ENCODE data around the gene GAB2.

GRCh38 chr11:78313181-78313795 lies 104.3 kb downstream of the GAB2 start:
- TF ChIP-seq CHD4 (IDR thresholded peaks at IDR 0.05; ENCODE audit: borderline replicate concordance) (no peak), CTCF (IDR thresholded peaks at IDR 0.05) (no peak), PBX3 (IDR thresholded peaks at IDR 0.05) (no peak), KDM1A (IDR thresholded peaks at IDR 0.05; ENCODE audit: low read depth) (no peak), SREBF2 (IDR thresholded peaks at IDR 0.05) (no peak), JUNB (IDR thresholded peaks at IDR 0.05) (no peak), HDAC2 (IDR thresholded peaks at IDR 0.05) (no peak), POLR2A (IDR thresholded peaks at IDR 0.05; ENCODE audit: low read length) (no peak), RAD21 (conservative IDR thresholded peaks at IDR 0.05 in 1 of 2, IDR thresholded peaks at IDR 0.05 in 1 of 2) (no peak), MYC (IDR thresholded peaks at IDR 0.05; ENCODE audit: borderline replicate concordance, low read length) (no peak)
